HG02759 (cell line): ENCODE data around the gene TTC3.
"Not testable (repeated sequence)": the region's sequence is repeated elsewhere in the genome, so short reads cannot be mapped to it uniquely, and the experiment has no call there.

Experiments
- ATAC-seq: cut with Tn5 transposase; IDR thresholded peaks from one replicate; pipeline ENCODE4 v1.9.1; 2021; ENCODE audit warnings: mild to moderate bottlenecking, moderate library complexity; ENCODE audit not compliant: unreplicated experiment

TTC3 gene

GRCh38 chr21:37219761-37220432, 146.8 kb downstream of the TTC3 start:
- no peak for ATAC-seq

GRCh38 chr21:37220433-37220980, 147.5 kb downstream of the TTC3 start:
- ATAC-seq = peak; percentile 43

- peak; percentile 87 for ATAC-seq
Observed at GRCh38 chr21:37220981-37221664, 148.1 kb downstream of the TTC3 start.

GRCh38 chr21:37222248-37222647, 149.2 kb downstream of the TTC3 start:
- ATAC-seq = not testable (repeated sequence)

- no peak for ATAC-seq
Observed at GRCh38 chr21:37223804-37224345, 150.8 kb downstream of the TTC3 start.

GRCh38 chr21:37224861-37225839, 152.1 kb downstream of the TTC3 start:
- ATAC-seq = no peak

- no peak for ATAC-seq
Observed at GRCh38 chr21:37226041-37226920, 153.2 kb downstream of the TTC3 start.

- no peak for ATAC-seq
Observed at GRCh38 chr21:37227071-37228002, 154.3 kb downstream of the TTC3 start.

- no peak for ATAC-seq
Observed at GRCh38 chr21:37228003-37228400, 154.9 kb downstream of the TTC3 start.

GRCh38 chr21:37230632-37231248, 157.7 kb downstream of the TTC3 start:
- ATAC-seq = no peak

GRCh38 chr21:37231249-37231645, 158.2 kb downstream of the TTC3 start:
- no peak for ATAC-seq

GRCh38 chr21:37231671-37232070, 158.6 kb downstream of the TTC3 start:
- no peak for ATAC-seq

- peak; percentile 58 for ATAC-seq
Observed at GRCh38 chr21:37232274-37233018, 159.4 kb downstream of the TTC3 start.

GRCh38 chr21:37233551-37234146, 160.6 kb downstream of the TTC3 start:
- ATAC-seq = no peak

GRCh38 chr21:37237346-37237745, 164.3 kb downstream of the TTC3 start:
- no peak for ATAC-seq

- ATAC-seq = no peak
Observed at GRCh38 chr21:37237764-37238163, 164.7 kb downstream of the TTC3 start.

- no peak for ATAC-seq
Observed at GRCh38 chr21:37240978-37241377, 167.9 kb downstream of the TTC3 start.
